Measurements from ENCODE around the gene CCDC34.
"Not testable (repeated sequence)": the region's sequence is repeated elsewhere in the genome, so short reads cannot be mapped to it uniquely, and the experiment has no call there.

Gene CCDC34

GRCh38 chr11:27321340-27321739 is 41.7 kb downstream of the CCDC34 start:
- not testable (repeated sequence) for DNase-seq (ENCODE audit: low read depth)

DNA sequence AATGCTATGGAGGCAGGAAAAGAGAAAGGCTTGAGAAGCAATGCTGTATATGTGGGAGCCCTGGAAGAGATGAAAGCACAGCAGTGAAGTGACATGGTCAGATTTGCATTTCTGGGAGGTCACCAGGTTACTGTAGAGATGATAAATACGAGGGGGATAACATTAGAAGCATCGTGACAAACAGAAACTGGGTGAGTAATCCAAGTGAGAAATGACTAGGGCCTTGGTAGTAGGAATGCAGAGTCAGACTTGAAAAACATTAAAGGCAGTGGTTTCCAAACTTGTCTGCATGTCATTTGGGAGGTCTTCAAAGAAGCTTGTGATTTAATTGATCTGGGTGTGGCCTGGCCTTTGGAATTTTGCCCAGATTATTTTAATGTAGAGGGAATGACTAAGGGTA is 43.9 kb downstream of the CCDC34 start:
- no peak for DNase-seq (ENCODE audit: low read depth)

- no peak for DNase-seq (ENCODE audit: low read depth)
These were observed 45.3 kb downstream of the CCDC34 start for GRCh38 chr11:27317751-27318150.

- no peak for DNase-seq (ENCODE audit: low read depth)
These were observed 47.2 kb downstream of the CCDC34 start for GRCh38 chr11:27315836-27316235.

GRCh38 chr11:27313157-27313821 is 49.7 kb downstream of the CCDC34 start:
- no peak for DNase-seq (ENCODE audit: low read depth)

- DNase-seq (ENCODE audit: low read depth), result no peak
These were observed 50.9 kb downstream of the CCDC34 start for GRCh38 chr11:27312110-27312509.

GRCh38 chr11:27310707-27311106 is 52.3 kb downstream of the CCDC34 start:
- DNase-seq (ENCODE audit: low read depth), result no peak

DNA sequence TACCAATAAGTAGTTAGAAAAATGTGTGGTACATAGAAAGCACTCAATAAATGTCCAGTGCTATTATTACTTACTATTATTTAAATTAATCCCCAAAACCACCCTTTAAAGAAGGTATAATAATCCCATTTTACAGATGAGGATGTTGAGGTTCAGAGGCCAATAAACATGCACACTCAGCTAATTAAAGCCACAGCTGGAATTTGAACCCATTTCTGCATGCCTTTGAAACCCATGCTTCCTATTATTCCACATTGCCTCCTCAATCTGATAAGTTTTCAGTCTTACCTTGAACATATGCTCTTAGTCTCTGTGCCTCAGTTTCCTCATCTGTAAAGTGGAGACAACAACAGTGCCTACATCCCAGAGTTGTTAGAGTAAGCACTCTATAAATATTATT is 52.8 kb downstream of the CCDC34 start:
- no peak for DNase-seq (ENCODE audit: low read depth)

GRCh38 chr11:27309046-27309445 is 54.0 kb downstream of the CCDC34 start:
- no peak for DNase-seq (ENCODE audit: low read depth)

GRCh38 chr11:27307232-27307631 is 55.8 kb downstream of the CCDC34 start:
- no peak for DNase-seq (ENCODE audit: low read depth)

DNA sequence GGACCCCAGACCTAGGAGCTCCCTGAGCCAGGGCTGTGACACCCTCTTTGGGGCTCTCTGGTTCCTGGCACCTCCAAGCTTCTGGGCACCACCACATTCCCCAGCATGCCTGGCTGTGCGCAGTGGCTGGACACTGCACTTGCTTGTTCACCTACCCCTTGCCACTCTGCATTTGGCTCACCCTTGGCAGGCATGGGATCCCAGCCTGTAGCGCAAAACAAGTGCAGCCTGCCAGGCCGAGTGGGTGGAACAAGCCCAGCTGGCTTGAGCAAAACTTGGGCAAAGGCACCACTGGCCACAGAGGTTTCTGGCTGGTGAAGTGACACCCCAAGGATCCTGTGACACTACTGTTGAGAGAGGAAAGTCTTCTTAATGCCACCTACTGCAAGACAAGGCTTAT is 57.3 kb downstream of the CCDC34 start:
- DNase-seq (ENCODE audit: low read depth), result no peak

- no peak for DNase-seq (ENCODE audit: low read depth)
These were observed 58.5 kb downstream of the CCDC34 start for GRCh38 chr11:27304514-27304913.

DNA sequence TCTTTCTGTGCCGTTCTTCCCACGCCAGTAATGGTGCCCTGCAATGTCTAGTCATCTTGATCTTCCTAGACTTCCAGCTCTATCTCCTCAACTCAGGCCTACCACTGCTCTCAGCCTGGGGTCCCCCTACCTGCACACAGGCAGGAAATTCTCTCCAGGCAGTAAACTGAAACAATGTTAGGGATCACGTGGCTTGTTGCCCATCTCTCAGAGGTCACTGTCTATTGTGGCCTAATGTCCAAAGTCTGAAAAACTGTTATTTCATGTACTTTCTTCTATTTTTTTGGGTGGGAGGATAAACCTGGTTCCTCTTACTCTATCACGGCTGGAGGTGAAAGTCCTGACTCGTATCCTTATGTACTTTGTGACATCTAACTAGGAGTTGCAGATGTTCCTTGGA is 59.1 kb downstream of the CCDC34 start:
- DNase-seq (ENCODE audit: low read depth), result no peak

DNA sequence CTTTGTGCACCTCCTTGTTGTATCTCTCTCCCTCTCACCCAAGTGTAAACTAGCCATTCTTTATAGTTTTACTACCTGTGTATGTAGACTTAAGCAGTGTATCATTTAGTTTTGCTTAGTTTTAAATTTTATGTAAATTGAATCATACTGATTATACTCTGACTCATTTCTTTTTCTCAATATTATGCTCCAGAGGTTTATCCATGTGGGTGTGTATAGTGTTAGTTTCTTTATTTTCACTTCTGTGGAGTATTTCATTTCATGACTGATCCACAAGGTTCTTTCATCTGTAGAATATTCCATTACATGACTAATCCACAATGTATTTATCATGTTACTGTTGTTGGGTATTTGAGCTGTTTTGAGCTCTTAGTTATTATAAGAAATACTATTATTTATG is 62.0 kb downstream of the CCDC34 start:
- DNase-seq (ENCODE audit: low read depth), result no peak

DNA sequence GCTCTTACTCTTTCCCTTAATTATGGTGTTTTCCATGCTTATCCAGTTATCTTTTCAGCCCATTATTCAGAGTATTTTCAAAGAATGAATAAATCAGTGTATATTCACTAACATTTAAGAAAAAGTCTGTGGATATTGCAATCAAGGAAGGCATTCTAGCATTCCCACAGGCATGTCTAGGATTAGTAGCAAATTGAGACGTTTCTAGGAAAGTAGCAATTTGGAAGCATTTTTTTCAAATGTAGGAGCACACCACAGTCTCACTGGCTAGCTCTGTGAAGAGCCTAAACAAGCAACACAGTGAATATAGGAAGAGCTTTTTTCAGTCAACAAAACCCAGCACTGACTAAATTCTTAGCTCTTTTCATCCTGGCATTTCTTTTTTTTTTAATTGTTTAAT is 65.4 kb downstream of the CCDC34 start:
- DNase-seq (ENCODE audit: low read depth), result no peak

- no peak for DNase-seq (ENCODE audit: low read depth)
These were observed 66.5 kb downstream of the CCDC34 start for GRCh38 chr11:27296497-27296896.

- no peak for DNase-seq (ENCODE audit: low read depth)
These were observed 67.1 kb downstream of the CCDC34 start for GRCh38 chr11:27295928-27296327.

DNA sequence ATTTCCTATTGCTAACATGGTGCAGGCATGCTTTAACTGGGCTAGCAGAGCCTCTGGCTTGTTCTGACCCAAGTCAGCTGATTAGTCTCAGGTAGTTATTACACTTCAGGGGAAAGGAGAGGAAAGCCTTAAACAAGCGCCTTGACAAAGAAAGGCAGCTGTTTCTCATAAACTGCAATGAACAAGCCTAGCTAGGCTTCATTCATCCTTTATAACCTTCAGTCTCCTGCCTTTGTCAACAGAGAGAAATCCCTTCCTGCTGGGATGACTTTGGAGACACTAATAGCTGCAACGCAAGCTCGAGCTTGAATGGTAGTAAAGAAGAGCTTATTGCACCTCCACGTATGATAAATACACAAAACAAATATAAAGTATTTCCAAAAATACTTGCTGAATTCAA is 68.4 kb downstream of the CCDC34 start:
- no peak for DNase-seq (ENCODE audit: low read depth)

GRCh38 chr11:27293515-27294417 is 69.2 kb downstream of the CCDC34 start:
- DNase-seq (ENCODE audit: low read depth), result no peak

- no peak for DNase-seq (ENCODE audit: low read depth)
These were observed 70.4 kb downstream of the CCDC34 start for GRCh38 chr11:27292637-27293010.

DNA sequence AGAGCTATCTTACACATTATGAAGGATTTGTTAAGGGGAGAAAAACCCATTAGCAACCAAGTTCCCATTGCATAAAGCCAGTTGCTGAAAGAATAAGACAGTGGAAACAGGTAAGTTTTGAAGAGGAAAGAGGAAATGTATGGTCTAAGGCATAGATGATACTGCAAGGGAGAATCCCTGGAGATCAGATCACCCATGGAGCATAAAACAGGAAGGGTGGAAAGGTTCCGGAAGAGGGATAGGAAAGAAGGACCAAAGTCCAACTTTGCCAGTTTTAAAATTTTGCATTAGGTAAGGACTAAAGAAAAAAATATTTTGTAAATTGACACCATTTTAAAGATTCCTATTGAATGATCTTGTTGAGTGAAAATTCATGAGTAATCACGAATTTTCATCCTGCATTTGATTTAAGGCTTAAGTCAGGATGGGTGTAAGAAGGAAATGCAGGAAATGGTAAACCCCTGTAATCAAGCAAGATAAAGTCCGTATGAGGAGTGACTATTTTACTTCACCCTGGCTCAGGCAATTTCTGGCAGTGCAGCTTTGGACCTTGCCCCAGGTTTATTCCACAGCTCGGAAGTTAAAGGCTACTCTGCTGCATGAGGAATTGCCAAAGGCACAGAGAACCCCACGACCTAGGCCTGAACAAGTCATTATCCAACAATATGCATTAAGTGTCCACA is 70.9 kb downstream of the CCDC34 start:
- DNase-seq (ENCODE audit: low read depth), result no peak

- no peak for DNase-seq (ENCODE audit: low read depth)
These were observed 71.6 kb downstream of the CCDC34 start for GRCh38 chr11:27291302-27291889.

Data from stimulated activated CD8-positive, alpha-beta memory T cell treated with anti-CD3 and anti-CD28 coated beads, Interleukin-12 subunit alpha, Interleukin-12 subunit beta, amount 100 ng/mL, for 4 hours (primary cell).